ENCODE measurements around the gene TAB3.

TAB3 gene, protein sequence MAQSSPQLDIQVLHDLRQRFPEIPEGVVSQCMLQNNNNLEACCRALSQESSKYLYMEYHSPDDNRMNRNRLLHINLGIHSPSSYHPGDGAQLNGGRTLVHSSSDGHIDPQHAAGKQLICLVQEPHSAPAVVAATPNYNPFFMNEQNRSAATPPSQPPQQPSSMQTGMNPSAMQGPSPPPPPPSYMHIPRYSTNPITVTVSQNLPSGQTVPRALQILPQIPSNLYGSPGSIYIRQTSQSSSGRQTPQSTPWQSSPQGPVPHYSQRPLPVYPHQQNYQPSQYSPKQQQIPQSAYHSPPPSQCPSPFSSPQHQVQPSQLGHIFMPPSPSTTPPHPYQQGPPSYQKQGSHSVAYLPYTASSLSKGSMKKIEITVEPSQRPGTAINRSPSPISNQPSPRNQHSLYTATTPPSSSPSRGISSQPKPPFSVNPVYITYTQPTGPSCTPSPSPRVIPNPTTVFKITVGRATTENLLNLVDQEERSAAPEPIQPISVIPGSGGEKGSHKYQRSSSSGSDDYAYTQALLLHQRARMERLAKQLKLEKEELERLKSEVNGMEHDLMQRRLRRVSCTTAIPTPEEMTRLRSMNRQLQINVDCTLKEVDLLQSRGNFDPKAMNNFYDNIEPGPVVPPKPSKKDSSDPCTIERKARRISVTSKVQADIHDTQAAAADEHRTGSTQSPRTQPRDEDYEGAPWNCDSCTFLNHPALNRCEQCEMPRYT

DNA sequence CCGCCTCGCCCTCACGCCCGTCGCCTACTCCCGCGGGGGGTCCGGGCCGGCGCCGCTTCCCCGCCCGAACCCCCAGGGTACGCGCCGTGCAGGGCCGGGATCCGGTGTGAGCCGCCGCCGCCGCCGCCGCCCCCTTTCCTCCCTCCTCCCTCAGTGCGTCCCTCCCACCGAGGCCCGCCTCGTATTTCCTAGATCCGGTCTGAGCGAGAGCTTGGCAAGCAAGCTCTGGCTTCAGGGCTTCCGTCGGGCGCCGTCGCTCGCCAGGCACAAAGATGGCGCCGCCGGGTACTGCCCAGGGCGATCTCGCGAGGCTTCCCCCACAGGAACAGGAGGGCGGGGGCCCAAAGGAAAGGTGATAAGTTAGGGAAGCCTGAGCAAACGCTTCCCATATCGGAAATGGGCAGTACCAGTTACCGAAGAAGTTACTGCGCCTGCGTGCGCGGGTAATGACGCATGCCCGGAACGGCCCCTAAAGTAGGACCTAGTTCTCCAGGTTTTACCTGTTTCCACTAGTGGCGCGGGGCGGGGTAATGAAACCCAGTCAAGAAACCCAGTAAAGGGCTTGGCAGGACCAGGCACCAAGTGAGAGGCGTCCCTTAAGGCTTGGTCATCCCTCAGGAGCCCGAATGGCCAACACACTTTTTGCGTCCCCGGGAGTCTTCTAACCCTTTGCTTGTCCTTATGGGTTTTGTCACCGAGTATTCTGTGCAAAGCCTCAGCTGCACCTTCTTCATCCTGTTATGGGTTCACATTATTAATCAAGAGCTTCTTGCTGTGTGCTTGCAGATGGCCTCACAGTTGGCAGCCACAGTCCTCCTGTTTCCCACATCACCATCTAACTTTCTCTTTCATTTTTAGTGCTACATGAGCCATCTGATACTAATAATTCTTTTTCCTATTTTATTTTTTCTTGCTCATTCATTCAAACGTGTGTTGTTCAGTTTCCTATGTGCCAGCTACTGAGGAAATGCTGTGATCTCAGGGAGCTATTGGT is at the start of gene TAB3:
TAB3 (minus strand) TSS at position 108 of the 994 bp plus-strand sequence. CDS start 29,666 bp downstream, outside the sequence.
- peak; percentile 92 to 93 for DNase-seq

DNA sequence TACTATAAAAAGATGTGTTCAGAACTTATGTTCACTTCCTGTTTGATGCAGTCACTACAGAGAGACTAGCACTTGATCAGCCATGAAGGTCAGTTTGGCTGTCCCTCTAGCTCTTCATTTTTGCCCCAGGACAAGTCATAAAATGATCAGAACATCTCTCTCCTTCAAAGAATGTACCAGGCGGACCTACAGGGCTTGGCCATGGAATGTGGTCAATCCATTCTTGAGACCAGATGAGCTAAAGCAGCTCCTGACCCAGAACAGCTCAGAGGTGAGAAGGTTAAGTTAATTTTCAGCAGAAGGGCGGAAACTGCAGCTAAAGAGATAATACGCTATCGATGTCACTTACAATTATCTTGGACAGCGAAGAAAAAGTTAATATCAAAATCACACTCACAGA is 49.2 kb upstream of the TAB3 start:
- no peak for DNase-seq

DNA sequence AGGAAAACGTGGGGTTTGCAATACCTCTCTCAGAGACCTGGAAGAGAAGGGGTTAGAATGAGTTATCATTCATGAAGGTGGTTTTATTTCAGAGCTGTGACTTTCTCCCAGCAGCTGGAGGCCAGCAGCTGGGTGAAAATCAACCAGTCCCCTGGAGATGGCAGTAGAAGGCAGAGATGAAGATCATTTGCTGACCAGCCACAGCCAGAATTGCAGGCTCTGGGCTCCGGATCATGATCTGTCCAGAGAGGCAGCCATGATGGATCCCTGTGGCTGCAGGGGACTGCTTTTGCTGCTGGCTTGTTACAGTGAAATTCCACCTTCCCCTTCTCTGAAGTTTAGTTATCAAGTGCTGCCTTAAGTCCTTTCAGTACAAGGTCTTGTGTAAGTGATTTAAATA is 46.9 kb upstream of the TAB3 start:
- DNase-seq, result peak in 1 of 2 experiments; percentile 1

DNA sequence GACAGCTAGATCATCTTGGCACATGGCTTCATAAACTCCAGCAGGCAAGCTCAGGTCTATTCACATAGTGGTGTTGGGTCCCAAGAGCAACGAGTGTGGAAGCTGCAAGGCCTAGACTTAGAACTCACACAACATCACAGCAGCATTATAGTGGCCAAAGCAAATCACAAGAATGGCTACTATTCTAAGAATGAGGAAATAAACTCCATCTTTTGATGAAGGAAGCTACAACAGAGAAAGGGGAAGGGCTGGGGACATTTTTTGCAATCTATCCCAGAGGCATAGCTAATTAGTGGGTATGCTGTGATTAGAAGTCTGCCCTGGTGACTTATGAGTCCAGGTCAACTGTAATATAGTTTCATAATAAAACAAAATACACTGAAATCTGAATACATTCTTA is 42.9 kb upstream of the TAB3 start:
- no peak for DNase-seq

DNA sequence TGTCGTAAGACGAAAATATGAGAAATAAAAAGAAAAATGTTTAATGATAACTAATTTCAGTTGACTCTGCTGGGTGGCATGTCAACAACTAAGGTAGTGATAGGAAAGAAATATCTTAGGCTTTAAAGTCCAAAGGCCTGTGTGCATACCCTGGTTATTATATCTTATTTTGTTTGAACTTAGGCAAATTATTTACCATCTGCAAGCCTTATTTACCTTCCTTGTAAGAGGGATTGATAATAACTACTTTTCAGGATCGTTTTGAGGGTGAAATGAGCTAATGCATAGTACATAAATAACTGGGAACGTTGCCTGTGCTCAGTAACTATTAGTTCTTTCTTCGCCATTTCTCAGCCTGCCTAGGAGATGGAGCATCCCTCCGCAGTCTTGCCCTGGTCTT is 41.6 kb upstream of the TAB3 start:
- DNase-seq, result no peak

DNA sequence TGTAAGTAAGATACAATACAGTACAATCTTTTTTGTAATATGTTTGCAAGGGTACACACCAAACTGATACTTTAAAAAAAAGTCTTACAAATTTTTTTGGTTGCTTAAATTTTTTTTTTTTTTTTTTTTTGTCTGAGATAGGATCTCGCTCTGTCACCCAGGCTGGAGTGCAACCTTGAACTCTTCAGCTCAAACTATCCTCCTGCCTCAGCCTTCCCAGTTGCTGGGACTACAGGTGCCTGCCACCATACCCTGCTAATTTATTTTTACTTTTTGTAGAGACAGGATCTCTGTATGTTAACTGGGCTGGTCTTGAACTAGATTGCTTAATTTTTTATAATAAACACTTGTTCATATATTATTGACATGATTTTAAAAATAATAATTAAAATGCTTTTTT is 41.1 kb upstream of the TAB3 start:
- no peak for DNase-seq

DNA sequence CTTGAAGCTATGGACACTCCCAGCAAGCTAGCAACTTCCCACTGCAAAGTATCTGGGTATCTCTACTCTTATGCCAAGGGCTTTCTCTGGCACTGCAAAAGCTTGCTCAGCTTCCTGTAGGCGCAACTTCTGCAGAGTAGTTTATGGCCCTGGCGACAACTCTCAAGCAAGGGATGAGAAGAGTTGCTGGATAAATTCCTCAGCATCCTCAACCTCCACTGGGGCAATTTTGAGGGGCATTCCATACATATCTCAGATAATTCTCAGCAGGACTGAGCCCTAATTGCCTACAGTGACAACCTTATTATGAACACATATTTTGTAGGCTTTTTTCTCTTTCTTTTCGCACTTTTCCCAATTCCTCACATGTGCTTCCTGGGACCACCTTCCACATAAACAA is 31.2 kb upstream of the TAB3 start:
- DNase-seq, result no peak

DNA sequence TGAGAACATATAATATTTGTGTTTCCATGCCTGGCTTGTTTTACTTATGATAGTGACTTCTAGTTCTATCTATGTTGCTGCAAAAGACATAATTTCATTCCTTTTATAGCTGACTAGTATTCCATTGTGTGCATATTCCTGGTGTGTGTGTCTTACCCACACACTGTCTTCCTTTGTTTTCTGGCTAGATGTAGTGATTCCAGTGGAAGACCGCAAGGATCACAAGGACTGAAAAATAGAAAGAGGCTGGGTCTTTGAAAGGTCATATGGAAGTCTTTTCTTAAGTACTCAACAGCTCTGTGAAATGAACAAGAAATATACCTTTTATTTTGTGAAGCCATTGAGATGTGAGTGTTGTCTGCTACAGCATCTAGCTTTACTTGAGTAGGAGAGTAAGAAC is 29.4 kb upstream of the TAB3 start:
- no peak for DNase-seq

DNA sequence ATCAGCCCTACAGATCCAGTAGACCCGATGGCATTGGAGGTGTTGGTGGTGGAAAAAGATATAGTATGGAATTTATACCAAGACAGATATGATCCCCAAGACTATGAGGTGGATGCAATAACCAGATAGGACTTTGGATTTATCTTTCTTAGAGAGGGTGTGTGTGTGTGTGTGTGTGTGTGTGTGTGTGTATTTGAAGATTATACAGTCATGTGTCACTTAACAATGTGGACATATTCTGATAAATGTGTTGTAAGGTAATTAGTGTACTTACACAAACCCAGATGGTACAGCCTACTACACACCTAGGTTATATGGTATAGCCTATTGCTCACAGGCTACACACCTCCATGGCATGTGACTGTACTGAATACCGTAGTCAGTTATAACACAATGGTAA is 24.4 kb upstream of the TAB3 start:
- no peak for DNase-seq

DNA sequence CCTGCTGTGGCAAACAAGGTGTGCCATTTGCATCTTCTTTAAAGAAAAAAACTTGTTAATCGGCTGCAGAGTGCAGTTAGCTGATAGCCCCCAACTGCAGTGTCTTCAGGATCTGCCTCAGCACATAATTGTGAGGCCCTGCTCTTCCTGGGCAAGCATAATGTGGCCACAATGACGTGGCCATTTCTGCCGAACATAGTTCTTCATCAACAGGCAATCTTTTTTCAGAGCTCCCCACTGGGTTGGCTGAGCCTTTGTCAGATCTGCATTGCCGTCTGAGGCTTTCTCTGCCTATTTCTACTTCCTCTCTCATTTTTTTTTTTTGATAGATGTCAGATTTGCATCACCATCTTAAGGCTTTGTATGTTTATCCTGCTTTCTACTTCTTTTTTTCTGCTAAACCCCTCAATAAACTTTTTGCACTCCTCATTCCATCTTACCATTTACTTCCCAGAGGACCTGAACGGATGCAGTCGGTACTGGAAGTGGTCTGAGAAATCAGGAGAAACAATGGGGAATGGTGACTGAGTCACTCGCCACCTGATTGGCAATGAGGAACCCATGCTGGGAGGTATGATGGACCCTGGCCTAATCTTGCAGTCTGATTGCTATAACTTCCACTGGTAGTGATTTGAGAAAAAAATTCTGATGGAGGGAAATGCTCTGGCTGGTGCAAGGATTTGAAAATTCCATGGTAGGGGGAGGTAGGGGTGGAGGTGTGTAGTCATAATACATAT is 21.2 kb upstream of the TAB3 start:
- DNase-seq, result peak in 1 of 2 experiments; percentile 0

DNA sequence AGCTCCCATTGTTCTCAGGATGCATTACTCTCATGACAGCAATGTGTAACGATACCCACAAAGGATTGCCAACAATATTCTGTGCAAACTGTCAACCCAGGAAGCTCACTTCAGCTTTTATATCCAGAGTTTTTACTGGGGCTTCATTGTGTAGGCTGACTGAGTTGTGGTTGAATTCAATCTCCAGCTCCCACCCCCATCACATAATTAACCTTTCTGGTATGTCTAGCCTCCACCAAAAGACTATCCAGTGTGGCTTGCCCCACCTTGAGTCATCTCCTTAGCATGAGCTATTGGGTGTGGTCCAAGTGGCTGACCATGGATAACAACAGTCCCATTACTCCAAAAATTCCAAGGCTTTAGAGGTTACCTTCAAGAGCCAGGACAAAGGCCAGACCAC is 17.7 kb upstream of the TAB3 start:
- DNase-seq, result no peak

DNA sequence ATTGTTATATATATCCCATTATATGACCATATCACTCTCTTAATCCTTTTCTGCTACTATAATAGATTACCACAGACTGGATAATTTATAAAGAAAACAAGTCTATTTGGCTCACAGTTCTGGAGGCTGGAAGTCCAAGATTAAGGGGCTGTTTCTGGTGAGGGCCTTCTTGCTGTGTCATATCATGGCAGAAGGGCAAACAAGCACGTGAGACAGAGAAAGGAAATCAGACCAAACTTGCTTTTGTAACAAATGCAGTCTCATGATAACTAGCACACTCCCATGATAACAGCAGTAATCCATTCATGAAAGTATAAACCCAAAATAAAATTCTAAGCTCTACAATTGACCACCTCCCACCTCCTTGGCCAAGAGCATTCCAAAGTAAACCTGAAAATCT is 16.3 kb upstream of the TAB3 start:
- DNase-seq, result no peak

DNA sequence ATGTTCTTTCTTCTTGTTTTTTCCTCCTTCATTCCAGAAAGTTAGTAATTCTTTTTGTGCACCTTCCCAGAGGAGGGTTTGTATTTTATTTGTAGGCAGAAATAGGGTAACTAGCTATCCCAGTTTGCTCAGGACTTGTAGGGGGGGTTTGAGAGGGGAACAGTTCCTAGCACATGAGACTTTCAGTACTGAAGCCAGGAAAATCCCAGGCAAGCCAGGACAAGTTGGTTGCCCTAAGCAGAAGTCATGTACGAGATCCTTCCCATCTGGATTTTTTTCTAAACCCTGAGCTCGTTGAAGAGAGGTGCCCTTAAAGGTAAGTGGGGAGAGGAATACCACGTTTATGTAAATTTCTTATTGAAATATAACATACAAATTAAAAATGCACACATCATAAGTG is 15.6 kb upstream of the TAB3 start:
- no peak for DNase-seq

DNA sequence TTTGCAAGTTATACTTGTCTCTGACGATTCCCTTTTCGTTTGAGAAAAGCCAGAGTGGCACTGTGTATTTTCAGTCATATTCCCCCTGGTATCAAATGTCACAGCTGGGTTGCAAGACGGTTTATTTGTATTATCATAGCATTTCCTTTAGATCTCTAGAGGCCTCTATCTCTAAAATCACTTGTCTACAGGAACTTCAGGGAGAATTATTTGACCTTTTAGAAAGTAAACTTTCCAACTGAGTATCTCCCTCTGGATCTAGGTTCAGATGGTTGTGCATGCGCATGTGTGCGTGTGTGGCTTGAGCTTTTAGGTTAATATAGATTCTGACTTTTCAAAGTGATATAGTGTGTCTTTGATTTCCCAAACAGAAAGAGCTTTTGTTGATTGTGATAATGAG is 15.1 kb upstream of the TAB3 start:
- no peak for DNase-seq

DNA sequence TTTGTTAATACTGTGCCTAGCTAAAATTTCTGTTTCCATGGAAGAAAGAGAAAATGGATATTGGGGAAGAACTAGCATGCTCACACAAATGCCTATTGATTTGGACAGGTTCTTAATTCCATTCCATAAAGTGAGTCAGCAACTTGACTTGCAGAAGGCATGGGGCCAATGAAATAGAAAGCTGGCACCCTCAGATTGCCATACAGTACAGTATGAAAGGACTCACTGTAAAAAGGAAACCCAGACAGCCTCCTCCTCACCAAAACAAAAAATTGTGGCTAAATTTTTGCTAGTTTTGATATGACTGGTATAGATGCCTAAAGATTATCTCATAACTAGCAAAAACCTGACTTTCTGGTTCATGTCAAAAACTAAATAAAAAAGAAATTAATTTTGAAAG is 11.2 kb upstream of the TAB3 start:
- no peak for DNase-seq

DNA sequence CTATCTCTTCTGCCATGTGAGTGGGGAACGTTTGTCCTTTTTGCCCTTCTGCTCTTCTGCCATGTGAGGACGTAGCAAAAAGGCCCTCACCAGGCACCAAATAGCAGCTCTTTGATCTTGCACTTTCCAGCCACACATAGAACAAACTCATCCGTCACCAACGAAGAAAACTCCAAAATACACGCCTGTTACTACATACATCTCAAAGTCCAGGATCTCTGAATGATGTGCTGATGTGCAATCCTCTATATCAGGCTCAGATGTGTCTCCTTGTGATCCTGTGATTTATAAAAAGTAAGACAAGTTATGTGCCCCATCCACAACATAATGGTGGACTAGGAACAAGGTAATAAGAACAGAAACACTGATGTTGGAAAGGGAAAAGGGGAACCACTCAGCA is 9.8 kb upstream of the TAB3 start:
- no peak for DNase-seq

DNA sequence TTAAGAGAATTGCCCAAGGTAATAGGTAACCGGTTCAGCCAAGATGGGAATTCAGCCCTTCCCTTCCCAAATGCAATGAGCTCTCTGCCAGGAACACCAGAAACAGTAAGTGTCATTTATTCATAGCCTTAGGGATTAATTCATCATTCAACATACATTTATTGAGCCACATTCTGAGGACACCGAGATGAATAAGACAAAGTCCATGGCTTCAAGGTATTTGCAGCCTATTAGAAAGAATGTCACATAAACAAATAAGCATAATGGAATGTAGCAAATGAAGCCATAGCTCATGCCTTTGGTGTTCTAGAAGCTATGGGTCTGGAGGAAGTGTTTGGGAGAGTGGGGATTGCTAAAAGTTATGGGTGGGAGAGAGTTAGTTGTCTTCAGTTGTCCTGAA is 6.3 kb upstream of the TAB3 start:
- no peak for DNase-seq

DNA sequence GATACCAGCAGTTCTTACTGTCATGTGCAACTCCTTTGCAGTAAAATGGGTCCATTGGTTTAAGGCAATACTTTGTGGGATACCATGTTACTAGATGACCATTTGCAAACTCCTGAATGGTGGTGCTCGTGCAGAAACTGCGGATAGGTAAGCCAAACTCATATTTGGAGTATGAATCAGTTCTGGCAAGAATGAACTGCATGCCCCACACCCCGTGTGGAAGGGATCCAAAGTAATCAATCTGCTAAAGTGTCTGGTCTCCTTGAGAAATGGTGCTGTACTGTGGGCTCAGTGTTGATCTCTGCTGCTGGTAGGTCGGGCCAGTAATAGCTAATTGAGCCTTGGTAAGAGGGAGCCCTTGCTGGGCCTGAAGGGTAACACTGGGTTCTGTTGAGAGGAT is 4.2 kb upstream of the TAB3 start:
- no peak for DNase-seq

DNA sequence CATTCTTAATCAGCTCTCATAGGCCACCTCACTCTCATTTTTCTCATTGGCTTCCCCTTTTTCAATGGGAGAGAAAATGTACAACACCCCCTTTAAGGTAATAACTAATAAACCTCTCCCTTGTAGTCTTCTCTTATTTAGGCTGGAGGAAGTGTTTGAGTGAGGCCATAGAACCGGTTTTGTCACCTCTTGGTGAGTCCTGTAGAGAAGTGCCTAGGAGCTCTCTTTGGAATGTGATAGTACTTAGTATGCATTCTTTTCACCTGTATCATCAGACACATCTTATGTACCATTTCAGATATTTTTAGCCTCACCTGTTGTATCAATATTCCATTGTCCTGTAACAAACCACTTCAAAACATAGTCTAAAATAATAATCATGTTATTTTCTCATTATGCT is 3.5 kb upstream of the TAB3 start:
- DNase-seq, result no peak

DNA sequence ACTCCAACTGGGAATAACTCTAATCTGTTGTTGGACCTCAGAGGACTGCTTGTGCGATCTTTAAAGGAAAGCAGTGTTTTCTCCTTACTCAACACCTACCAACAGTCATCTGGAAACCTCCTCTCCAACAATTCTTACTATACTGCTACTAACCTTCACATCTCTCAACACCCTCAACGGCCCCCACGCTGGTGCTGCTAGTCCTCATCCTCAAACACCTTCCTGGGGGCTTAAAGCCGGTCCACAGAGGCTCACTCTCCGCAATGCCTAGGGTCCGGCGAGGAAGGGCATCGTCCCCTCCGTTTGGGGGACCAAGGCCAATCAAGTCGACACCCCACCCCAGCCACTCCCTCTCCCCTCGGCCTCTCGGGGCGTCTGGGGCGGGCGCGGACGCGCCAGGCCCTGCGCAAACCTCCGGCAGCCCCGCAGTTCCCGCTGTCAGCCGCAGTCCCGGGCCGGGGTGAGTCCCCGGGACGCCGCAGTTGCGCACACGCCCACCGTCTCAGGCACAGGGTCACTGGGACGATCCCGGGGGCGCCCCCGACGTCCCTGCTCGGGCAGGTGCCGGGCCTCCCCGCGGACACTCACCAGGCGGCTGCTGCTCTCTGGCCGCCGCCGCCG is 418 bp downstream of the TAB3 start:
- peak; percentile 0 to 20 for DNase-seq

DNA sequence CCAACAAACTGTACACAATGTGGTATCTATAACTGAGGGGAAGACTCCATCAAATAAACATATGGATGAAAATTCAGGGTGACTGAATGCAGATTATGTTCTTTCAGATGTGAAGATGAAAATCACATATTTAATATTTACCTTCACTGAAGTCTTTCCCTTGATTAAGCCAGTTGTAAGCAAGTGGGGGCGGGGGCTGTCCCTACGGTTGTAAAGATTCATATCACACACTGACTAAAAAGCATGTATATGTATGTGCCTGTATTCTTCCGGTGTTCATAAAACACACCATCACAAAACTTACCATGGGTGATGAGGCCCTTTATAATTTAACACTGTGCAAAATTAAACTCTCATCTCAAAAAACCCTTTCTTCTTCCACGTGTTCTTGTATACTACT is 1.3 kb downstream of the TAB3 start:
- no peak for DNase-seq

DNA sequence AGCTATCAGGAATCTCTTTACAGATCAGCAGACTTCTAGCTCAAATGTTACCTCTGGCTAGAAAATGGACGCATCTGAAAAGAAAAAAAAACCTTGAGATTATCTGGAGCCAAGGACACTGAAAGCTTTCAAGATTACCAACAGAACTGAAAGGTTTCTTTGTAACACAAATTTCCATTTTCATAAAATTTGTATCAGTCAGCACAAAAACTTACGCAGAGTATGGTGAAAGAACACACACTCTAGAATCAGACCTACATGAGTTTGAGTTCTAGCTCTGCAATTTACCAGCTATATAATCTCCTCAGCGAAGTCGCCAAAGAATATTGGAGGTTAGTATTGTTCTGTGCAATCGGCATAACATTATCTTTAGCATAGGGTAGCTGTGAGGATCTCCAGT is 1.8 kb downstream of the TAB3 start:
- DNase-seq, result no peak

Measured in Kasumi-1 (cell line).